Measurements from ENCODE around the gene FMOD.
"Not testable (repeated sequence)": the region's sequence is repeated elsewhere in the genome, so short reads cannot be mapped to it uniquely, and the experiment has no call there.

The FMOD gene

DNA sequence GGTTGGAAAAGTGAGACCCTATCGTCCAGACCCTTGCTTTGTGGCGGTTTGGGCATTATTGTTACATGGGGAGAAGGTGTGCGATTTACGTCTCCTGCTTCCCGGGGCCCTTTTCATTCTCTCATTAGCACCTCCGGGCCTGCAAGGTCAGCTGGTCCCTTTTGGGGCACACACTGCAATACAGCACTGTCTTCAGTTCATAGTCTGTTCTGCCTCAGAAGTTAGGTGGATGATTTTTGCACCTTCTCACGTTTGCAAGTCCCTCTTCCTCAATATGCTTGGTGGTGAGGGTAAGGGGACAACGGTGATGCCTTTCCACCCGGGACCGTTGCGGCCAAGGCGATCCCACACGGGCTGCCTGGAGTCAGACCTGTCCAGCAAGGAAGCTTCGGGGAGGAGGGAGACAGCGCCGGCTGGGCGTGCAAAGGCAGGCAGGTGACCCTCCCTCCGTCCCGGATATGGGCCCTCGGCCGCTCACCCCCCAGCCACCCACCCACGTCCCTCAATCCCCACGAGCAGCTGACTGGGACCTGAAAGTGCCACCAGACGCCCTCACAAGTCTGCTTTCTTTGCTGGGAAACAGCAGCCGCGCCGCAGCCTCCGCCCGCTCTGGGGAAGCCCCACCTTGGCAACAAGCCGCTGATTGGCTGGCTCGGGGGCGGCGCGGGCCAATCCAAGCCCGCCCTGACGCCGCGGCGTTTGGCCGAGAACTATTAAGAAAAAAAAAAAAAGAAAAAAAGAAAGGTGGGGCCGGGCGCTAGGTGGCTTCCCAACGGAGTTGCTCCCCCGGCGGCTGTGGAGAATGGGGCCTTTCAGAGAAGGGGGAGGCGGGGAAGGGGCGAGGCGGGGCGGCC is 23.9 kb downstream of the FMOD start:
- peak; percentile 57 to 94 (median 86) for DNase-seq

DNA sequence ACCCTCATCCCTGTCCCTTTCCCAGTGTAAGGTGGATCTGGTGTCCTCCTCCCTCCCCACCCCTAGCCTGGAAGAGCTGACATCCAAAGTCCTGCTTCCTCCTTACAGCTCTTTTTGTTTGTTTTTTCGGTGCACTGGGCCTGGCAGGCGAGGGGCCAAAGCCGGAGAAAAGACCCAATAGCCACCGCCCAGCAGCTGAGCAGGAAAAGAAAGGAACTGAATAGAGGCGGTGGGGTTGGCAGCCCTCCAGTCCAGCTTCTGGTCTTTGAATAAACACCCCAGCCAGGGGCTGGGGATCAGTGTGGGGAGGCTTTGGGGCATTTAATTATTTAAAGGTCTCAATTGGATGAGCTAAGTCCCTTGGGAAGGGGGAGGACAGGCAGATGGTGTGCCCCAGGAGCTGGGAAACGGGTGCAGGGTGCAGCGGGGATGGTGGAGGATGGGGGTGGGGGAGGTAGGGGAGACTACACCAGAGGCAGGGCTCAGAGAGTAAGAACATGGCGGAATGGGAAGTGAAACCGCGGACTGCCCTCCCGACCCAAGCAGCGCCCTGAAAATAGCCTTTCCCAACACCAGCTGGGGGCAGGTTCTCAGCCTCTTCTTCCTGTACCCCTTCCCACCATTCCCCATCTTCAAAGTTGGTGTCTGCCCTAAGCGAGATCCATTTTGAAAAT is 25.4 kb downstream of the FMOD start:
- peak in 46 of 56 donors; percentile 45 to 84 (median 72) for DNase-seq

DNA sequence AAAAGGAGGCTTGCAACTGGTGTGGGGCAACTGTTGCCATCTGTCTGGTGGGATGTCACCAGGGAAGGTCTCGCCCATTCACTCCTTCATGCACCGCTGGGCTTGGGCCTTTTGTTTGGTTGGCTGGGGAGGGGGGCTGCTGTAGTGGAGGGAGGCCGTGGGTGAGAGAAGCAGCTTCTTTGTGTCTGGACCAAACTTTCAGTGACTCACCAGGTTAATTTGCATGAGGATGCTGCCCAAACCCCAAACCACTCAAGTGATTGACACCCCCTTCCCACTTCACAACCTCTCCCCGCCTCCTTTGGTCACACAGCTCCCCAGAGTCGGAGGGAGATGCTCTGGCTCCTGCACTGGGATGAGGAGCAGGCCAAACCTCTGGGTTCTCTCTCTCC is 25.9 kb downstream of the FMOD start:
- DNase-seq, result peak in 7 of 56 donors; percentile 49 to 84 (median 59)

DNA sequence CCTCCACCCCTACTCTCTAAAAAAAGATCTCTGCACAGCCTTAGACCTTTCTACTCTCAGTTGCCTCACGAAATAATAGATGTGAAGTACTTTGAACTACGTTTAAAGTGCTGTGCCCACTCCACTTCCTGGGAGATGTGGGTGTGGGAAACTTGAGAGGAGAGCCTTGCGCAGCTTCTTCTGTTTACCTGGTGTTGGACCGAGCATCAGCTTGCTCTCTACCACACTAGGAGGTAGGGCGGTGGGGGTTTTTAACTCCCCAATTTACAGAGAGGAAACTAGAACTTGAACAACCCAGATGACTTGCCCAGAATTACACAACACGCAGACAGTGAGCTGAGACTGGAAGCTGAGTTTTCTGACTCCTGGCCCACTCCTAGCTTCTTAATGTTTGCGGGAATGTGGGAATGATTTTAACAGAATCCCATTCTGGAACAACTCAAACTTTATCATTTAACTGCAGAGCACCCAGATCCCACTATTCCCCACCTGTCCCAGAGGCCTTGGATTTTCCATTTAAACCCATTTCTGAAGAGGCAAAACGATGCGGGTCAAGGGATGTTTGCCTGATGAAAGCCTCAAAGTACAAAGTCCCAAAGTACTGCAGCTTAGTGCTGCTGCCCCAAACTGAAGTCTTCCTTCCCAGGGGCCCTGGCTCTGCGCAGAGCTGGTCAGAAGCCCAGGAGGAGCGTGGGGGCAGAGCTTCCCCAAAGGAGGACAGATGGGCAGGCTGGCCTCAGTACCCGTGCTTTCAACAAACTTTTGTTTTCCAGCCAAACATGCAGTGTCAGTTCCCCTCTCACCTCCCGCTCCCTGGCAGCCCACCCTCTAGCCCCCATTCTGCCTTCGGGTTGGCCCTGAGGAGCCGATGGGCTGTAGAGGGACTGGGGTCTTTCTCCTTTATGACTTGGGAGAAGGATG is 26.6 kb downstream of the FMOD start:
- peak in 18 of 56 donors; percentile 18 to 66 (median 35) for DNase-seq

DNA sequence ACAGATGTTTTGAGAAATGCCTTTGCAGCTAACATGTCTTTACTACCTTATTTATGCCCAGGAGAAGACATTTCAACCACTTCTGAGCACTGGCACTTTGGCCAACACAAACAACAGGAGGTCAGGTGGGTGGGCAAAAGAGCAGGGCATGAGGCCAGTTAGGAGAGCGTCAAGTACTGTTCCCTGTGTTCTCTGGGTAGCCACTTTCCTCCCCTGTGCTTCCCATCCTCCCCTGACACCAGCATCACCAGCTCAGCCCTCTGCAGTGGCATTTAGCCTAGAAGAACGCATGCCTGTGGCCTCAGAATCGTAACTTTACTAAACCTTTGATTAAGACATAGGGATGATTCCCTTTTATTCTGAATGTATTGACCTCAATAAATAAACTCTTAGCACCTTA is 27.3 kb downstream of the FMOD start:
- DNase-seq, result no peak

DNA sequence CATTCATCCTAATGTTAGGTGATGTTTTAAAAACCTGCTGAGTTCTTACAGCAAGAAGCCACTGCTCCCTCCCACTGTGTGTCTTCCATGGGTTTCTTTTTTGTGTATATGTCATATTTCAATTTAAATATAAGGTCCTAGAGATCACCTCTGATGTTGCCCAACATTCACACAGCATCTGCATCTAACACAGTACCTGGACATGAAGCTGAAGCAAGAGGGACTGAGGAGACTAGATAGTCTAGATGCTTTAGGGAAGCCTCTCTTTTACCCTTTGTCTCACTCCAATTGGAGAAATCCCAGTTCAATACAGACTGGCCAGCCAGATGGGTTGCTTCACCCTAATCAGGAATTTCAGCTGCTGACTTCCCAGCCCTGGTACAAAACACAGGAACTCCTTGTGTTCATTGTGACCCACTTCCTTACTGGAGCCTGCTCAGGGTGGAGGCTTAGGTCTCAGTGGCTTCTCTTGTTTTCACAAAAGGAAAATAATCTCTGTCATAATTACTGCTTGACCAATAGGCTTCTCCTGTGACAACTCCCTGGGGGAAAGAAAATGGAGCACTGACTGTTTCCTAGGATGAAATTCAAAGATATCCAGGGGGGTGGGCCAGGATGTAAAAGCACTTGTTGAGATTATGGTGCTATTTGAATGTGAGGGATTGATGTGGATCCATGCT is 28.3 kb downstream of the FMOD start:
- DNase-seq, result no peak

DNA sequence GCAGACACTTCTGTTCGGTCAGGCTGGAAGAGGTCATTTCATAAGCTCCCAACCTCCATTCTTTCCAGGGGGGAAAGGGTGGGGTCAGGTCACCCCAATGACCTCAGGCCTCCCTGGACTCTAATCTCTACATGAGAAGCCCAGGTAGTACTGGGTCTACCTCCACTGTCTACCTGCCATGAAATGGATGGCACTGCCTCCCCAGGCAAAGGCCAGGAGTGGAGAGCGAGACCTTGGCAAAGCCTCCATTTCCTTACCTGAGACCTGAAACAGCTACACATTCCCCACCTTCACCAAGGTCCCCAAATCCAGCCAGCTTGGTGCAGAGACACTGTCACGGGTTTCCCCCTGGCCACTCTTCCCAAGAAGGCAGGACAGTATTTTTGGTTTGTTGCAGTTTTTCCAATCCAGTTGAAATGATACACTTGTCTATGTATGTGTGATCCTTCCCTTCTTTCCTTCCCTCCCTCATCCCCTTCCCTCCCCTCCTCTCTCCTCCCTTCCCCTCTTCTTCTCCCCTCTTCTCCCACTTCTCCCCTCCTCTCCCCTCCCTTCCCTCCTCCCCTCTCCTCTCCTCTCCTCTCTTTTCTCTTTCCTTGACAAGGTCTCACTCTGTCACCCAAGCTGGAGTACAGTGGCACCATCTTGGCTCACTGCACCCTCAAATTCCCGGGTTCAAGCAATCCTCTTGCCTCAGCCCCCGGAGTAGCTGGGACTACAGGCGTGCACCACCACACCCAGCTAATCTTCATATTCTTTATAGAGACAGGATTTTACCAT is 29.5 kb downstream of the FMOD start:
- DNase-seq, result no peak

DNA sequence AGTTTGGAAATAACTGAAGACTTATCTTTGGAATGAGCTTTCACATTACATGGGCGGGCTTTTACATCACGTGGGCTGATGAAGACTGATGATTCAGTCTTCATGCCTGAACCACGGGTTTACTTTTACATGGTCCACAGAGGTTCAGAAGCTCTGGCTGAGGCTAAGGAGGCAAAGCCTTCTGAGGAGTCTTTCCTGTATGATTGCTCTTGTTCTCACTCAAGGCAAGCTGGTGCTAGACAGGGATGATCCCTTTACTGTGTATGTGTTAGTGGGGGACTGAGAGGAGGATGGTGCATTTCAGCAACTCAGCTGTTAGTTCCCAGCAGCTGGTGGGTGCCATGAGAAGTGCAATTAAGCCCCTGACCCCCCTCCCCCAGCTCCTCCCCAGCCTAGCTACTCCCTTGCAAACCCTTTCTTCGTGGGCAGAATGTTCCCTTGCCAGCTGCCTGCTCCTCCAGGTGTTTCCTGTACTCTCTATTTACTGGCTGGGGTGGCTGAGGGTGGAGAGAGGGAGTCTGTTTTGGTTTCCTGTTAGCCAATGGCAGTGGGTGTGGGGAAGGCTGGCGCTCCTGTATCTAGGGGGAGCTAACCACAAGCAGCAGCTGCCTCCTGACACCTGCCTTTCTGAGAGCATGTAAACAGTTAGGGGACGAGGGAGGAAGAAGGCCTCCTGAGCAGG is 30.2 kb downstream of the FMOD start:
- peak in 2 of 56 donors; percentile 29 to 31 for DNase-seq

DNA sequence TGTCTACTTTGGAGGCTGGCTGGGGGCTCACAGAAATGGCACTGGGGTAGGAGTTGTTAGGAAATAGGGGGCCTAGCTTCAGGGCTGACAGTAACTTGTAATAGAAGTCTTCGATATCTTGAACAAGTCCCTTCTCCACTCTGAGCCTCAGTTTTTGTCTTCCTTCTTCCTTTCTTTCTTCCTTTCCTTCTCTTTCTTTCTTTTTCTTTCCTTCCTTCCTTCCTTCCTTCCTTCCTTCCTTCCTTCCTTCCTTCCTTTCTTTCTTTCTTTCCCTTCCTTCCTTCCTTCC is 32.7 kb downstream of the FMOD start:
- DNase-seq, result no peak

DNA sequence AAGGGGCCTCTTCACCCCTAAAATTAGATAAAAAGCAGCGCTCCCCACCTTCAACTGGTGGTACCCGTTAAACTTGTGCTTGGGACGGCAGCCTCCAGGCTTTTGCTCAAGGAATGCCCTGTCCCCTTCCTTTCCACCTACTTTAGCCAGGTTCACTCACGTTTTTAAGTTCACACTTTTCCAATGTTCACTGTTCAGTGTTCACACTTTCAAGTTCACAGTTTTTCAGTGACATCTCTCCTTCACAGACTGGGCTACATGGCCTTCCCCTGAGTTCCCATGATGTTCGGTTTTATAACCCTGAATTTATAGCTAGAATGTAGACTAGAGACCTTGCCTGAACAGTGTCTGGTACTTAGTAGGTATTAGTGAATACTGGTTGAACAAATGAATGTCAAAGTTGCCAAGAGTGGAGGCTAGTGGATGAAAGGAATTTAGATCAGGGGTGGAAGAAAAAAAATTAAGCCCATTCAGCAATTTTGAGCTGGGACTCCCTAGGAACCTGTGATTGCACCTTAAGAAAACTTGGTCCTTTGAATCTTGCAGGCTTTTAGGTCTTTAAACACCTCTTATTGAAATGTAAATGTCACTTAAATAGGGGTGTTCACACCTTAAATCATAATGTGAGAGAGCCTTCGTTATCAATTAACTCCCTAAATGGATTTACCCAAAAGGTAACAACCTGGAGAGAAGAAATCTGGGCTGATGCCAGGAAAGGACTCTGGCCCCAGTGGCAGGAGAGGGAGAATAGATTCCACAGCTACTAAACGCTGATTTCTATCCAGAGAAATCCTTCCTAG is 33.3 kb downstream of the FMOD start:
- DNase-seq, result no peak

DNA sequence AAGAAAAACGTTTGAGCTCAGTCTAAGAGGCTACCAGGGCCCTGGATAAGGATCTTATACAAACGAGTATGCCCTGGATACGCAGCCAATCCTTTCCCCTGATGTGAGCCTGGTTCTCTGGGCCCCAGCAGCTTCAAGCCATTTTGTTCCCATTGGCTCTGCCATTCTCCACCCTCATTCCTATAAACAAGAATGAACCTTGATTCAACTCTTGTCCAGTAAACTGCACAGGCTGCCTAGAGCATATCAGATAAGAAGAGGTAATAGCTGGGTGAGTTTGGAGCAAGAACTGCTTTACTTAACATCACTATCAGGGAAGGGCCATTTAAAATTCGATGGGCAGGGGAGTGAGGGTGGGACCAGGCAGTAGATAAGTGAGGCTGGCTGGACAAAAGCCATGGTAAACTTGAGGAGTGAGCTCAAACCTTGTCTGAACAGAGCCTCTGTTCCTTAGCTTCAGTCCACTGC is 34.3 kb downstream of the FMOD start:
- DNase-seq, result no peak

DNA sequence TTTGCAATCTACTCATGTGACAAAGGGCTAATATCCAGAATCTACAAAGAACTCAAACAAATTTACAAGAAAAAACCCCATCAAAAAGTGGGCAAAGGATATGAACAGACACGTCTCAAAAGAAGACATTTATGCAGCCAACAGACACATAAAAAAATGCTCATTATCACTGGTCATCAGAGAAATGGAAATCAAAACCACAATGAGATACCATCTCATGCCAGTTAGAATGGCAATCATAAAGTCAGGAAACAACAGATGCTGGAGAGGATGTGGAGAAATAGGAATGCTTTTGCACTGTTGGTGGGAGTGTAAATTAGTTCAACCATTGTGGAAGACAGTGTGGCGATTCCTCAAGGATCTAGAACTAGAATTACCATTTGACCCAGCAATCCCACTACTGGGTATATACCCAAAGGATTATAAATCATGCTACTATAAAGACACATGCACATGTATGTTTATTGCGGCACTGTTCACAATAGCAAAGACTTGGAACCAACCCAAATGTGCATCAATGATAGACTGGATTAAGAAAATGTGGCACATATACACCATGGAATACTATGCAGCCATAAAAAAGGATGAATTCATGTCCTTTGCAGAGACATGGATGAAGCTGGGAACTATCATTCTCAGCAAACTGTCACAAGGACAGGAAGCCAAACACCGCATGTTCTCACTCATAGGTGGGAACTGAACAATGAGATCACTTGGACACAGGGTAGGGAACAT is 36.7 kb downstream of the FMOD start:
- DNase-seq, result not testable (repeated sequence)

DNA sequence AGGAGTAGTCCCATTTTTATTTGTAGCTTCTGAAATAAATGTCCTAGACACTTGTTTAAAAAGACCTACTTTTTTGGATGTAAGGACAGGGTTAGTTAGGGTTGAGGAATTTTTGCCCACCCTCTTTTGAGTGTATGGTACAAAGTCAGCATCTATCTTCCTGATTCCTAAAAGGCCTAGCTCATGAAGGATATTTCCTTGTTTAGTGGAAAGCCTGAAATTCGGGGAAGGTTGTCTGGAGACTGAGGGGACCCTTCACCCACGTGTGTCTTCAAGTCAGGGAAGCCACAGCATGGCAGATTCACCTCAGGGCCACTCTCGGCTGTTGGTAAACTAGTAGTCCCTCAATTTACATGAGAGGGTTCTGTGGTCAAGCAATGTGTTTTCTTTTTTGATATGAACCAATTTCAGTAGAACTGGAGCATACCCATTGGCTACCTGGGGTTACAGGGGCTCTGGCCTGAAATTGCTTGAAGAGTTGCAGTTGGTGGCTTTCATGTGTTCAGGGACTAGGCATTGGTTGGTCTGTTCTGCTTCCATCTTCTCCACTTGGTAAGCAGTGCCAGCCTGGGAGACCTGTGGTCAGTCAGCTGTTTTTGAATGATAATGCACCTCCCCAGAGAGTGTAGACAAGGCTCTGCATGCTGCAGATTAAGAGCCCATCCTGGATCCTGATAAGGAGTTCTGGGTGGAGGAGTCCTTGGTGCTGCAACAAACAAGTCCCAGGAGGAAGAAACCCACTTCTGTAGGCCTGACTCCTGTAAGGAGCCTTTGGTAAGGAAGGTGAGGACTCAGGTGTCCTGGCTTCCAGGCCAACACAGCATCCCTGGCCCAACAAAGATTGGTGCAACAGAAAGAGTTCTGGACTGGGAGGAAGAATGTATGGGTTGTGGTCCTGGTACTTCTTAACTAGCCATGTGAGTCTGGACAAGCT is 39.3 kb downstream of the FMOD start:
- DNase-seq, result no peak

DNA sequence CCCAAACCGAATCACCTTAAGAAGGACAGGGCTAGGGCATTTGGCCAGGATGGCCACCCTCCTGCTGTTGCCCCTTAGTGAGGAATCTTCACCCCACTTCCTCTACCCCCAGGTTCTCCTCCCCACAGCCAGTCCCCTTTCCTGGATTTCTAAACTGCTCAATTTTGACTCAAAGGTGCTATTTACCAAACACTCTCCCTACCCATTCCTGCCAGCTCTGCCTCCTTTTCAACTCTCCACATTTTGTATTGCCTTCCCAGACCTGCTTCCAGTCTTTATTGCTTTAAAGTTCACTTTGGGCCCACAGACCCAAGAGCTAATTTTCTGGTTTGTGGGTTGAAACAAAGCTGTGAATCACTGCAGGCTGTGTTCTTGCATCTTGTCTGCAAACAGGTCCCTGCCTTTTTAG is 42.0 kb downstream of the FMOD start:
- peak in 1 of 56 donors; percentile 43 for DNase-seq

DNA sequence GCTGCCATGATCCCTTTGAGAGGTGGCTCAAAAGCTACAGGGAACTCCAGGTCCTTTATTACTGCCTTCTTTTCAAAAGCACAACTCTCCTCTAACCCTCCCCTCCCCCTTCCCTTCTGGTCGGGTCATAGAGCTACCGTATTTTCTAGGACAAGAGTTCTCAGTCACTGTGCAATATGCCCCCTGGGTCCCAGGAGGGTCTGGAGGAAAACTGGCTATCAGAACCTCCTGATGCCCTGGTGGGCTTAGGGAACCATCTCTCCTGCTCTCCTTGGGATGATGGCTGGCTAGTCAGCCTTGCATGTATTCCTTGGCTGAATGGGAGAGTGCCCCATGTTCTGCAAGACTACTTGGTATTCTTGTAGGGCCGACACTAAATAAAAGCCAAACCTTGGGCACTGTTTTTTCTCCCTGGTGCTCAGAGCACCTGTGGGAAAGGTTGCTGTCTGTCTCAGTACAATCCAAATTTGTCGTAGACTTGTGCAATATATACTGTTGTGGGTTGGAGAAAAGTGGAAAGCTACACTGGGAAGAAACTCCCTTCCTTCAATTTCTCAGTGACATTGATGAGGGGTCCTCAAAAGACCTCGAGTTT is 42.5 kb downstream of the FMOD start:
- DNase-seq, result peak in 1 of 56 donors; percentile 37

DNA sequence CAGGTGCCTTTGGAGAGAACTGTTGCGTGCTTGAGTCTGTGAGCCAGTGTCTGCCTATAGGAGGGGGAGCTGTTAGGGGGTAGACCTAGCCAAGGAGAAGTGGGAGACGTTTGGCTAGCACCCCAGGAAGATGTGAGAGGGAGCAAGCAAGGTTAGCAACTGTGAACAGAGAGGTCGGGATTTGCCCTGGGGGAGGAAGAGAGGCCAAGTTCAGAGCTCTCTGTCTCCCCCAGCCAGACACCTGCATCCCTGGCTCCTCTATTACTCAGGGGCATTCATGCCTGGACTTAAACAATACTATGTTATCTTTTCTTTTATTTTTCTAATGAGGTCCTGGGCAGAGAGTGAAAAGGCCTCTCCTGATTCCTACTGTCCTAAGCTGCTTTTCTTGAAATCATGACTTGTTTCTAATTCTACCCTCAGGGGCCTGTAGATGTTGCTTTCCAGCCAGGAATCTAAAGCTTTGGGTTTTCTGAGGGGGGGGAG is 43.2 kb downstream of the FMOD start:
- DNase-seq, result no peak

All from amygdala (tissue), 56 donors.